ENCODE results near the gene HAUS3. TPM values are rescaled to one million over a fixed set of nuclear protein-coding genes. Genes with fewer than 3 reads are reported as not detected.

HAUS3 gene
- total RNA-seq, 1 donor from 2014 or later: 12.7 TPM

Other genes starting within 250 kb of the HAUS3 start
- 15.5 TPM for gene NELFA, start 233.1 kb downstream of the HAUS3 start, total RNA-seq
- 67.3 TPM for gene NAT8L, start 182.8 kb downstream of the HAUS3 start, total RNA-seq
- 12.8 TPM for gene POLN, start within 50 bp of the HAUS3 start, total RNA-seq
- gene MXD4, start 20.0 kb upstream of the HAUS3 start, total RNA-seq: 61.3 TPM
- gene ZFYVE28, start 176.5 kb upstream of the HAUS3 start, total RNA-seq: 12.9 TPM
- not detected for gene CFAP99, start 176.8 kb upstream of the HAUS3 start, total RNA-seq
- 48.6 TPM for gene RNF4, start 227.0 kb upstream of the HAUS3 start, total RNA-seq

Measured in mesenteric fat pad (tissue), 1 donor.